Activated naive CD4-positive, alpha-beta T cell treated with anti-CD3 and anti-CD28 coated beads, Interleukin-2, amount 50 U/mL, for 24 hours (primary cell): ENCODE data around the gene DMRTA1.
"Not testable (repeated sequence)": the region's sequence is repeated elsewhere in the genome, so short reads cannot be mapped to it uniquely, and the experiment has no call there.

Source experiments
- H3K27ac Mint-ChIP-seq: one replicate; pipeline ENCODE4 v1.8.0; 2021; ENCODE audit warnings: mild to moderate bottlenecking, mixed read lengths
- H3K27me3 Mint-ChIP-seq: one replicate; pipeline ENCODE4 v1.8.0; 2021; ENCODE audit warnings: mixed read lengths
- H3K36me3 Mint-ChIP-seq: one replicate; pipeline ENCODE4 v1.8.0; 2021; ENCODE audit warnings: mixed read lengths
- H3K4me1 Mint-ChIP-seq: one replicate; pipeline ENCODE4 v1.8.0; 2021; ENCODE audit warnings: mixed read lengths
- H3K4me3 Mint-ChIP-seq: one replicate; pipeline ENCODE4 v1.8.0; 2021; ENCODE audit warnings: mild to moderate bottlenecking, mixed read lengths
- H3K9me3 Mint-ChIP-seq: one replicate; pipeline ENCODE4 v1.8.0; 2021; ENCODE audit warnings: mixed read lengths

DMRTA1 gene

GRCh38 chr9:22446589-22446949 is at the start of gene DMRTA1:
TSS of gene DMRTA1 (plus strand) at chr9:22446824. CDS start at chr9:22447066, 242 bp downstream.
- no peaks in the 10 kb centered on the region for H3K9me3 Mint-ChIP-seq
- H3K4me1 Mint-ChIP-seq, result peaks cover 5% of the 10 kb centered on the region
- H3K27me3 Mint-ChIP-seq, result peaks cover 31% of the 10 kb centered on the region
- H3K36me3 Mint-ChIP-seq, result no peaks in the 10 kb centered on the region
- H3K4me3 Mint-ChIP-seq, result peak within 1 kb of the TSS; percentile 65
- no peak within 1 kb of the TSS for H3K27ac Mint-ChIP-seq

GRCh38 chr9:22401671-22402070 is 45.0 kb upstream of the DMRTA1 start:
- Mint-ChIP-seq H3K4me1 (no peaks in the 10 kb centered on the region), H3K9me3 (peaks cover 5% of the 10 kb centered on the region), H3K4me3 (no peak overlapping the region), H3K27me3 (no peaks in the 10 kb centered on the region), H3K36me3 (no peaks in the 10 kb centered on the region), H3K27ac (no peak overlapping the region)

- H3K9me3 Mint-ChIP-seq, result no peaks in the 10 kb centered on the region
- H3K27ac Mint-ChIP-seq, result no peak overlapping the region
- no peaks in the 10 kb centered on the region for H3K4me1 Mint-ChIP-seq
- no peaks in the 10 kb centered on the region for H3K36me3 Mint-ChIP-seq
- no peaks in the 10 kb centered on the region for H3K27me3 Mint-ChIP-seq
- H3K4me3 Mint-ChIP-seq, result no peak overlapping the region
Measured at GRCh38 chr9:22405869-22406659, 40.6 kb upstream of the DMRTA1 start.

- Mint-ChIP-seq H3K4me1 (no peaks in the 10 kb centered on the region), H3K9me3 (no peaks in the 10 kb centered on the region), H3K27ac (no peak overlapping the region), H3K36me3 (no peaks in the 10 kb centered on the region), H3K4me3 (no peak overlapping the region), H3K27me3 (no peaks in the 10 kb centered on the region)
Measured at GRCh38 chr9:22413884-22414283, 32.7 kb upstream of the DMRTA1 start.

- H3K4me3 Mint-ChIP-seq, result no peak overlapping the region
- no peak overlapping the region for H3K27ac Mint-ChIP-seq
- no peaks in the 10 kb centered on the region for H3K36me3 Mint-ChIP-seq
- H3K27me3 Mint-ChIP-seq, result no peaks in the 10 kb centered on the region
- no peaks in the 10 kb centered on the region for H3K4me1 Mint-ChIP-seq
- no peaks in the 10 kb centered on the region for H3K9me3 Mint-ChIP-seq
Measured at GRCh38 chr9:22415941-22416691, 30.5 kb upstream of the DMRTA1 start.

- Mint-ChIP-seq H3K36me3 (no peaks in the 10 kb centered on the region), H3K9me3 (no peaks in the 10 kb centered on the region), H3K4me1 (no peaks in the 10 kb centered on the region), H3K27me3 (no peaks in the 10 kb centered on the region), H3K4me3 (no peak overlapping the region), H3K27ac (no peak overlapping the region)
Measured at GRCh38 chr9:22416692-22417060, 29.9 kb upstream of the DMRTA1 start.

GRCh38 chr9:22423566-22423965 is 23.1 kb upstream of the DMRTA1 start:
- no peak overlapping the region for H3K27ac Mint-ChIP-seq
- no peaks in the 10 kb centered on the region for H3K36me3 Mint-ChIP-seq
- peaks cover 9% of the 10 kb centered on the region for H3K27me3 Mint-ChIP-seq
- H3K4me3 Mint-ChIP-seq, result no peak overlapping the region
- no peaks in the 10 kb centered on the region for H3K4me1 Mint-ChIP-seq
- no peaks in the 10 kb centered on the region for H3K9me3 Mint-ChIP-seq

GRCh38 chr9:22424616-22425015 is 22.0 kb upstream of the DMRTA1 start:
- no peaks in the 10 kb centered on the region for H3K36me3 Mint-ChIP-seq
- H3K4me3 Mint-ChIP-seq, result no peak overlapping the region
- H3K9me3 Mint-ChIP-seq, result no peaks in the 10 kb centered on the region
- no peak overlapping the region for H3K27ac Mint-ChIP-seq
- peaks cover 9% of the 10 kb centered on the region for H3K27me3 Mint-ChIP-seq
- H3K4me1 Mint-ChIP-seq, result no peaks in the 10 kb centered on the region

- H3K27ac Mint-ChIP-seq, result no peak overlapping the region
- H3K36me3 Mint-ChIP-seq, result no peaks in the 10 kb centered on the region
- H3K27me3 Mint-ChIP-seq, result peaks cover 10% of the 10 kb centered on the region
- no peak overlapping the region for H3K4me3 Mint-ChIP-seq
- no peaks in the 10 kb centered on the region for H3K4me1 Mint-ChIP-seq
- no peaks in the 10 kb centered on the region for H3K9me3 Mint-ChIP-seq
Measured at GRCh38 chr9:22425551-22425950, 21.1 kb upstream of the DMRTA1 start.

GRCh38 chr9:22427226-22427880 is 19.3 kb upstream of the DMRTA1 start:
- H3K4me3 Mint-ChIP-seq, result no peak overlapping the region
- no peaks in the 10 kb centered on the region for H3K4me1 Mint-ChIP-seq
- peaks cover 10% of the 10 kb centered on the region for H3K27me3 Mint-ChIP-seq
- H3K27ac Mint-ChIP-seq, result no peak overlapping the region
- H3K36me3 Mint-ChIP-seq, result no peaks in the 10 kb centered on the region
- H3K9me3 Mint-ChIP-seq, result no peaks in the 10 kb centered on the region

GRCh38 chr9:22433691-22434090 is 12.9 kb upstream of the DMRTA1 start:
- no peak overlapping the region for H3K4me3 Mint-ChIP-seq
- H3K9me3 Mint-ChIP-seq, result no peaks in the 10 kb centered on the region
- H3K27ac Mint-ChIP-seq, result no peak overlapping the region
- H3K4me1 Mint-ChIP-seq, result no peaks in the 10 kb centered on the region
- H3K36me3 Mint-ChIP-seq, result no peaks in the 10 kb centered on the region
- peaks cover 15% of the 10 kb centered on the region for H3K27me3 Mint-ChIP-seq

- H3K27me3 Mint-ChIP-seq, result peaks cover 14% of the 10 kb centered on the region
- not testable (repeated sequence) for H3K4me3 Mint-ChIP-seq, H3K9me3 Mint-ChIP-seq, H3K4me1 Mint-ChIP-seq, H3K36me3 Mint-ChIP-seq, H3K27ac Mint-ChIP-seq
Measured at GRCh38 chr9:22435252-22435651, 11.4 kb upstream of the DMRTA1 start.

- not testable (repeated sequence) for H3K4me1 Mint-ChIP-seq, H3K9me3 Mint-ChIP-seq, H3K36me3 Mint-ChIP-seq, H3K4me3 Mint-ChIP-seq, H3K27ac Mint-ChIP-seq
- H3K27me3 Mint-ChIP-seq, result peaks cover 15% of the 10 kb centered on the region
Measured at GRCh38 chr9:22437461-22438067, 9.1 kb upstream of the DMRTA1 start.

- no peak overlapping the region for H3K4me3 Mint-ChIP-seq
- H3K9me3 Mint-ChIP-seq, result no peaks in the 10 kb centered on the region
- peaks cover 2% of the 10 kb centered on the region for H3K36me3 Mint-ChIP-seq
- H3K4me1 Mint-ChIP-seq, result no peaks in the 10 kb centered on the region
- H3K27me3 Mint-ChIP-seq, result peaks cover 18% of the 10 kb centered on the region
- no peak overlapping the region for H3K27ac Mint-ChIP-seq
Measured at GRCh38 chr9:22440841-22441240, 5.8 kb upstream of the DMRTA1 start.

GRCh38 chr9:22446950-22447617 is 460 bp downstream of the DMRTA1 start:
- H3K36me3 Mint-ChIP-seq, result no peaks in the 10 kb centered on the region
- peaks cover 33% of the 10 kb centered on the region for H3K27me3 Mint-ChIP-seq

More at GRCh38 chr9:22446950-22447617, 460 bp downstream of the DMRTA1 start:
- Mint-ChIP-seq H3K9me3 (no peaks in the 10 kb centered on the region), H3K27ac (no peak overlapping the region), H3K4me1 (peaks cover 5% of the 10 kb centered on the region), H3K4me3 (no peak overlapping the region)
